ENCODE data around the gene KICS2. TPM values are rescaled to one million over a fixed set of nuclear protein-coding genes. Genes with fewer than 3 reads are reported as not detected.

KICS2 gene
- total RNA-seq, 1 experiment from 2014 or later: 2.8 TPM

DNA sequence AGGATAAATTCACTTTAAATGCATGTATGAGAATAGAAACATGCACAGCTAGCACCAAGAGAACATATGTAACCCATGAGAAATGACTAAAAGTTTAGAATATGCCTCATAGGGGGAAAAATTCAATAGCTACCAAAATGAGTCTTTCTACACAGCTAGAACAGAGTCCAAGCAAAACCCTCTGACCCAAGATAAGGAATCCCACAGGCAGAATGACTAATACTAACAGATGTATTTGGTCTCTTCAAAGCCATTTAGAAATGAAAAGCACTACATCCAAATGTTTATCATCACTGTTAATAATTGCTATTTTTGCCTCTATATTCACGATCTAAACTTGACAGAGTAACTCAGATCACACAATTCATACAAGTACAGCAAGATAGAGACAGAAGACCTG, 44.0 kb downstream of the KICS2 start:
- Histone ChIP-seq H3K9me3 (replicated peaks) (no peaks in the 10 kb centered on the region), H3K4me1 (replicated peaks) (peaks cover 39% of the 10 kb centered on the region), H3K4me3 (no peak overlapping the region), H3K36me3 (no peaks in the 10 kb centered on the region), H3K27ac (no peak overlapping the region), H3K27me3 (replicated peaks) (no peaks in the 10 kb centered on the region)
- peak in 1 of 2 experiments; percentile 40 for DNase-seq (ENCODE audit: low read depth in 1 of 2, low spot score in 2 of 2)

DNA sequence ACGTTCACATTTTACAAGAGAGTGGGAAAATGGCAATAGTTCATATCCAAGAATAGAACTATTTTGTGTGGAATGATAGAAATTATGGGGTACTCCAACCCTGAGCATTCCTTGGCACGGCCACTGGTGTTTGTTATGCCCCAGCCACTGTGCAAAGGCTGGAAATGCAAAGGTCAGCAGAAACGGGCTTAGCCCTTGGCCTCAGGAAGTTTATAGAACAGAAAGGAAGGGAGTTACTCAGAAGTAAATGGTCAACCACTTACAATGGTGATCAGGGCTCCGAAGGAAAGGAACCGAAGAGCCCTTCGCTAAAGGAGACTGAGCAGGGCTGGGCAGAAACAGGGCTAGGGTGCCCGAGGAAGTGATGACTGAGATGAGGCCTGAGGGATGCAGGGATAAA, 45.1 kb downstream of the KICS2 start:
- Histone ChIP-seq H3K9me3 (replicated peaks) (no peaks in the 10 kb centered on the region), H3K4me1 (replicated peaks) (peaks cover 35% of the 10 kb centered on the region), H3K27ac (no peak overlapping the region), H3K4me3 (no peak overlapping the region), H3K27me3 (replicated peaks) (no peaks in the 10 kb centered on the region), H3K36me3 (no peaks in the 10 kb centered on the region)
- DNase-seq (ENCODE audit: low read depth in 1 of 2, low spot score in 2 of 2): no peak

DNA sequence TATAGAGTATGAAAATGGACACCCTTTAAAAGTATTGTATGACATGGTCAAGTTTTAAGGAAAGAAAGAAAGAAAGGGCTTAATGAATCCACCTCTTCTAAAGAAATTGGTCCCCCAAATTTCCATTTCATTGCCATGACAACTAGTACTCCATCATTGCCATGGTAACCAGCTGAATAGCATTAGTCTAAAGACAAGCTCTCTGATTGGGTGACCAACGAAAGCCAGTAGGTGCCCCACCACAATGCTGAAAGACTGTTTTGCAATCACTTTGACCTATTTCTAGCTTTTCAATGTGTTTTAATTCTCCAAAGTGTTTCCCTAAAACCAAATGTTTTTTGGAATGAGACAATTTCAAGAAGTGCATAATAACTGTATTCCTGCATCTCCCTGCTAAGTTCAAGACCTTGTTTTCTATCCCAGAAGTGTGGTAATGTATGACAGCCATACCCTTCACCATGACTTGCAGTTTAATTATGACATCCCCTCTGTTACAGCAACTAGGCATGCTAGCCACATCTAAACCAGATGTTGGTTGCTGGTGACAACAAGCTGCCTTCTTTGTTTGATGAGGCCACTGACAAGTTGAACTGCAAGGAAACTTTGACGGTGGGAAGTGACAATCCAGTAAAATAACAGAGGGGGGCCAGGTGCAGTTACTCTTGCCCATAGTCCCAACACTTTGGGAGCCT, 46.7 kb downstream of the KICS2 start:
- no peak overlapping the region for H3K27ac ChIP-seq

DNA sequence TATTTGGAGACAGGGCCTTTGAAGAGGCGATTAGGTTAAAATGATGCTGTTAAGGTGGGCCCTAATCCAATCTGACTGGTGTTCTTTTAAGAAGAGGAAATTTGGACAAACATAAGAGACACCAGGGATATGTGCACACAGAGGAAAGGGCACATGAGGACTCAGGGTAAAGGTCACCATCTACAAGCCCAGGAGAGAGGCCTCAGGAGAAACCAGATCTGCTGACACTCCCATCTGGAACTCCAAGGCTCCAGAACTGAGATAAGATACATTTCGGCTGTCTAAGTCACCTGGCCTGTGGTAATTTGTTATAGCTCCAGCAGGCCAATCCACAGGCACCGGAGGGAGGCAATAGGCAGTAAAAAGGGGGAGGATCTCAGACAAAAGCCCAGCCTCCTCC, 48.6 kb downstream of the KICS2 start:
- no peak for DNase-seq (ENCODE audit: low read depth in 1 of 2, low spot score in 2 of 2)
- no peaks in the 10 kb centered on the region for H3K36me3 ChIP-seq
- no peak overlapping the region for H3K27ac ChIP-seq
- no peaks in the 10 kb centered on the region for H3K9me3 ChIP-seq (replicated peaks)
- no peaks in the 10 kb centered on the region for H3K27me3 ChIP-seq (replicated peaks)
- H3K4me1 ChIP-seq (replicated peaks): peaks cover 40% of the 10 kb centered on the region
- H3K4me3 ChIP-seq: no peak overlapping the region

More for the DNA sequence above, 46.7 kb downstream of the KICS2 start:
- no peaks in the 10 kb centered on the region for H3K36me3 ChIP-seq
- H3K4me3 ChIP-seq: no peak overlapping the region
- peaks cover 37% of the 10 kb centered on the region for H3K4me1 ChIP-seq (replicated peaks)
- H3K27me3 ChIP-seq (replicated peaks): no peaks in the 10 kb centered on the region
- no peak for DNase-seq (ENCODE audit: low read depth in 1 of 2, low spot score in 2 of 2)
- no peaks in the 10 kb centered on the region for H3K9me3 ChIP-seq (replicated peaks)

Other genes with a start within 250 kb of the KICS2 start
- not detected in 2 replicates for gene C12orf56, start 168.5 kb upstream of the KICS2 start, total RNA-seq (2014; rRNA removed; shearing (Covaris generic))
- 43.3 and 65.9 TPM in 2 replicates for gene XPOT, start 182.1 kb upstream of the KICS2 start, total RNA-seq (2014; rRNA removed; shearing (Covaris generic))
- gene TBK1, start 229.8 kb upstream of the KICS2 start, total RNA-seq (2014; rRNA removed; shearing (Covaris generic)): 31.4 and 35.4 TPM in 2 replicates

Data from SJSA1 (cell line).